Measurements from ENCODE around the gene TJAP1. TPM values are rescaled to one million over a fixed set of nuclear protein-coding genes. Genes with fewer than 3 reads are reported as not detected.

Gene TJAP1, protein sequence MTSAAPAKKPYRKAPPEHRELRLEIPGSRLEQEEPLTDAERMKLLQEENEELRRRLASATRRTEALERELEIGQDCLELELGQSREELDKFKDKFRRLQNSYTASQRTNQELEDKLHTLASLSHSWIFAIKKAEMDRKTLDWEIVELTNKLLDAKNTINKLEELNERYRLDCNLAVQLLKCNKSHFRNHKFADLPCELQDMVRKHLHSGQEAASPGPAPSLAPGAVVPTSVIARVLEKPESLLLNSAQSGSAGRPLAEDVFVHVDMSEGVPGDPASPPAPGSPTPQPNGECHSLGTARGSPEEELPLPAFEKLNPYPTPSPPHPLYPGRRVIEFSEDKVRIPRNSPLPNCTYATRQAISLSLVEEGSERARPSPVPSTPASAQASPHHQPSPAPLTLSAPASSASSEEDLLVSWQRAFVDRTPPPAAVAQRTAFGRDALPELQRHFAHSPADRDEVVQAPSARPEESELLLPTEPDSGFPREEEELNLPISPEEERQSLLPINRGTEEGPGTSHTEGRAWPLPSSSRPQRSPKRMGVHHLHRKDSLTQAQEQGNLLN
- total RNA-seq (10 to 100 TPM; 30.6 to 35.5 TPM), polyA plus RNA-seq (10 to 100 TPM in 1 of 2 donors, 1 to 10 TPM in 1; 6.3 to 38.7 TPM)
- long read RNA-seq, donor 1, partial matches to known transcripts = 17 of 35 reads
- long read RNA-seq, donor 1, other reads (novel, unspliced or antisense) = 17 of 35 reads
- long read RNA-seq, donor 2, partial matches to known transcripts = 0 of 14 reads
- long read RNA-seq, donor 2, other reads (novel, unspliced or antisense) = 14 of 14 reads

DNA sequence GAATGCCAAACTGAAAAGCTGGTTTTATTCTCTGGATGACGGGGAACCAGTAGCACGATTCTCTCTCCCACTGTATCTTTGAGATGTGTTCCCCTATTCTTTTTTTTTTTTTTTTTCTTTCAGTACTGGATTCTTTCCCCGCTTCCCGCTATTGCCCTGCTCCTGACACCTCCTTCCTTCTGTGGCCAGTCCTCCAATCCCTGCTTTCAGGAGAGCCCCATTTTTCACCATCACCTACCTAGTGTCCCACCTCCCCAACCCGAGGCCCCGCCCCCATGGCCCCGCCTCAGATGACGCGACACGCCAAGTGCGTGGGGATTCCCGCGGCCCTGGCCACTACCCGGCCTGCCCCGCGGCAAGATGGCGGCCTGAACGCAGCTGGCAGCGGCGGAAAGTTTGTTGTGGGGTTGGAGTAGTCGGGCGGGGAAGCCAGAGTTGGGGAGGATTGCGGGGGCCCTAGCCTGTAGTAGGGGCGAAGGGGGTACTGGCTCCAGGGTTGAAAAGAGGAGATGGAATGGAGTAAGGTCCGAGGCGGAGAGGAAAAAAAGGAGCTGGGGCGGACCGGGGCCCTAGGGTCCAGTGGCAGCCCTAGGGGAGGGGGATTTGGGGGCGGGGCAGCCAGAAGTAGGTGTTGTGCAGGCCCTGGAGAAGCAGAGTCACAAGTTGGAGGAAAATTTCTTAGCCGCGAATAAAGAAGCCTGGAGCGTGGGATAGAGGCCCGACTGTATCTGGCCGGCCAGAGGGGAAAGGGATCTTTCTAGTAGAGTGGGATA is at the start of gene TJAP1:
TJAP1 (plus strand) TSS at position 336 of the 773 bp plus-strand sequence. CDS start 21,432 bp downstream, outside the sequence.
- peak within 1 kb of the TSS in 1 of 2 donors; percentile 42 for H3K27ac ChIP-seq (ENCODE audit: low read depth in 1 of 2, low read length in 2 of 2)
- whole genome bisulfite sequencing, 2 donors = 1% methylated on average over 34 of the region's 34 CpGs
- intact Hi-C loops (cut with DNase I) = loop anchor here in 1 of 2 donors (2.0 kb wide), 1 partner anchor 15 kb away; no protein-coding TSS in a partner anchor
- no peaks in the 10 kb centered on the region for H3K27me3 ChIP-seq (ENCODE audit: control insufficient read depth in 1 of 2, insufficient read depth in 2 of 2, low read length in 1 of 2)
- peak; percentile 99 for ATAC-seq (ENCODE audit: low FRiP score)
- H3K9me3 ChIP-seq (ENCODE audit: control insufficient read depth, low read length) = no peaks in the 10 kb centered on the region
- H3K4me1 ChIP-seq (ENCODE audit: control insufficient read depth in 1 of 2, insufficient read depth in 2 of 2, low read length in 2 of 2) = peaks cover 0 to 5% of the 10 kb centered on the region in 2 donors
- H3K36me3 ChIP-seq (ENCODE audit: control insufficient read depth in 1 of 2, insufficient read depth in 2 of 2, low read length in 1 of 2) = no peaks in the 10 kb centered on the region
- peak; percentile 95 to 99 for DNase-seq
- peak within 1 kb of the TSS; percentile 72 to 92 for H3K4me3 ChIP-seq (ENCODE audit: low read length in 2 of 2)

DNA sequence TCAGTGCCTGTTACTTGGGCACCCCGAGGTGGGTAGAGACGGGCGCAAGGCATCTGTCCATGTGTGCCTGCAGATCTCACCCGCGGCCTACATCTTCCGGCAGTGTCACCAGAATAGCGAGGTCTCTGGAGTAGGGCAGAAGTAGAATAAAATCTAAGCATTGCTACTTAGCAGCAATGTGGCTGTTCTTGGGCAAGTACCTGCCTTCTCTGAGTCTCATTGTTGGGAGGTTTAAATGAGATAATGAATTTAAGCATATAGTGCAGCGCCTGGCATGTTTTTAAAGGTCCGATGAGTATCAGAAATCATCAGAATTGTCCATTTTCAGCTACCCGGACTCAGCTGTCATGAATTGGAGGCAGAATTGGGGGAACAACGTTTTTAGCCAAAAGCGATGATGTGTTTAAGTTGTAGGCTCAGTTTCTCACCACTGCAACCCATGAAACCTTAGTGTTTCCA is 49.2 kb upstream of the TJAP1 start:
- no peak for ATAC-seq (ENCODE audit: low FRiP score)

DNA sequence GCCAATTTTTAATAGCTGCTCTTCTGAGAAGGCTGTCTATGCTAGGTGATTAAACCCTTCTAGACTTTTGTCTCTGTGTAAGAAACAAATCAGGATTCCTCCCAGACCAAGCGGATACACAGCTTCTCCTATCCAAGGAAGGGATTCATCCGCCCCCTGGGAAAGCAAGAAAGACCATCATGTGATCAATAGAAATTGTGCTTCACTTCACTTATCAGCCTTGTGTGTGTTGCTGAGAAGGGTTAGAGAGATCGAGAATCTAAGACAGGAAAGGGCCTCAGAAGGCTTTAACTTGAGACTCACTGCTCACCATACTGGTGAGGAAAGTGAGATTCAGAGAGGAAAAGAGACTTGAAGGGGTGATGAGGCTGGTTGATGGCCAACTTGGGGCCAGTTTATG is 48.5 kb upstream of the TJAP1 start:
- intact Hi-C loops (cut with DNase I) = no loop called here
- Histone ChIP-seq H3K4me1 (ENCODE audit: control insufficient read depth in 1 of 2, insufficient read depth in 2 of 2, low read length in 2 of 2) (no peaks in the 10 kb centered on the region), H3K9me3 (ENCODE audit: control insufficient read depth, low read length) (no peaks in the 10 kb centered on the region), H3K36me3 (ENCODE audit: control insufficient read depth in 1 of 2, insufficient read depth in 2 of 2, low read length in 1 of 2) (no peaks in the 10 kb centered on the region), H3K27ac (ENCODE audit: low read depth in 1 of 2, low read length in 2 of 2) (no peak overlapping the region), H3K4me3 (ENCODE audit: low read length in 2 of 2) (peak overlapping the region in 1 of 2 donors; percentile 61), H3K27me3 (ENCODE audit: control insufficient read depth in 1 of 2, insufficient read depth in 2 of 2, low read length in 1 of 2) (no peaks in the 10 kb centered on the region)
- ATAC-seq (ENCODE audit: low FRiP score) = no peak
- WGBS, 2 donors = 93 to 96% methylated on average over 3 of the region's 3 CpGs
- peak in 1 of 2 donors; percentile 3 for DNase-seq

More for the DNA sequence above, 49.2 kb upstream of the TJAP1 start:
- H3K27me3 ChIP-seq (ENCODE audit: control insufficient read depth in 1 of 2, insufficient read depth in 2 of 2, low read length in 1 of 2) = no peaks in the 10 kb centered on the region
- no peak for DNase-seq
- 10 to 12% methylated on average over 12 of the region's 12 CpGs for WGBS, 2 donors
- peak overlapping the region; percentile 61 to 62 for H3K4me3 ChIP-seq (ENCODE audit: low read length in 2 of 2)
- H3K4me1 ChIP-seq (ENCODE audit: control insufficient read depth in 1 of 2, insufficient read depth in 2 of 2, low read length in 2 of 2) = no peaks in the 10 kb centered on the region
- H3K27ac ChIP-seq (ENCODE audit: low read depth in 1 of 2, low read length in 2 of 2) = peak overlapping the region in 1 of 2 donors; percentile 24
- intact Hi-C loops (cut with DNase I) = no loop called here
- H3K9me3 ChIP-seq (ENCODE audit: control insufficient read depth, low read length) = no peaks in the 10 kb centered on the region
- no peaks in the 10 kb centered on the region for H3K36me3 ChIP-seq (ENCODE audit: control insufficient read depth in 1 of 2, insufficient read depth in 2 of 2, low read length in 1 of 2)

DNA sequence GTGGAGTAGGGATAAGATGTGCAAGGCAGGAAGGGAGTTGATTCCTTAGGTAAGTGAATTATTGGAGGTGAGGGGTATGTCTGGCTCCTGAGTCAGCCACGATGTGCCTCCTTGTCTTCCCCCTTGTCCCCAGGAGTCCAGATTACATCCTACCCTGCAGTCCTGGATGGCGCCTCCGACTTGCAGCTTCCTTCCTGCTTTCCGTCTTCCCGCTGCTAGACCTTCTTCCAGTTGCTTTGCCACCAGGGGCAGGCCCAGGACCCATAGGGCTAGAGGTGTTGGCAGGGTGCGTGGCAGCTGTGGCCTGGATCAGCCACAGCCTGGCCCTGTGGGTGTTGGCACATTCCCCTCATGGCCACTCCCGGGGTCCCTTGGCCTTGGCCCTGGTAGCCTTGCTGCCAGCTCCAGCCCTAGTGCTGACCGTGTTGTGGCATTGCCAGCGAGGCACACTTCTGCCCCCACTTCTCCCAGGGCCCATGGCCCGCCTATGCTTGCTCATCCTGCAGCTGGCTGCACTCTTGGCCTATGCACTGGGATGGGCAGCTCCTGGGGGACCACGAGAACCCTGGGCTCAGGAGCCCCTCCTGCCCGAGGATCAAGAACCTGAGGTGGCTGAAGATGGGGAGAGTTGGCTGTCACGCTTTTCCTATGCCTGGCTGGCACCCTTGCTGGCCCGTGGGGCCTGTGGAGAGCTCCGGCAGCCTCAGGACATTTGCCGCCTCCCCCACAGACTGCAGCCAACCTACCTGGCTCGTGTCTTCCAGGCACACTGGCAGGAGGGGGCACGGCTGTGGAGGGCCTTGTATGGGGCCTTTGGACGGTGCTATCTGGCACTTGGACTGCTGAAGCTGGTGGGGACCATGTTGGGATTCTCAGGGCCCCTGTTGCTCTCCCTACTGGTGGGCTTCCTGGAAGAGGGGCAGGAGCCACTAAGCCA is 45.1 kb upstream of the TJAP1 start:
- Histone ChIP-seq H3K4me1 (ENCODE audit: control insufficient read depth in 1 of 2, insufficient read depth in 2 of 2, low read length in 2 of 2) (peaks cover 0 to 6% of the 10 kb centered on the region in 2 donors), H3K9me3 (ENCODE audit: control insufficient read depth, low read length) (no peaks in the 10 kb centered on the region), H3K27me3 (ENCODE audit: control insufficient read depth in 1 of 2, insufficient read depth in 2 of 2, low read length in 1 of 2) (no peaks in the 10 kb centered on the region), H3K27ac (ENCODE audit: low read depth in 1 of 2, low read length in 2 of 2) (no peak overlapping the region), H3K4me3 (ENCODE audit: low read length in 2 of 2) (no peak overlapping the region), H3K36me3 (ENCODE audit: control insufficient read depth in 1 of 2, insufficient read depth in 2 of 2, low read length in 1 of 2) (no peaks in the 10 kb centered on the region)
- intact Hi-C loops (cut with DNase I) = no loop called here
- WGBS, 2 donors = 90 to 91% methylated on average over 19 of the region's 19 CpGs
- no peak for ATAC-seq (ENCODE audit: low FRiP score)
- peak in 1 of 2 donors; percentile 57 for DNase-seq

DNA sequence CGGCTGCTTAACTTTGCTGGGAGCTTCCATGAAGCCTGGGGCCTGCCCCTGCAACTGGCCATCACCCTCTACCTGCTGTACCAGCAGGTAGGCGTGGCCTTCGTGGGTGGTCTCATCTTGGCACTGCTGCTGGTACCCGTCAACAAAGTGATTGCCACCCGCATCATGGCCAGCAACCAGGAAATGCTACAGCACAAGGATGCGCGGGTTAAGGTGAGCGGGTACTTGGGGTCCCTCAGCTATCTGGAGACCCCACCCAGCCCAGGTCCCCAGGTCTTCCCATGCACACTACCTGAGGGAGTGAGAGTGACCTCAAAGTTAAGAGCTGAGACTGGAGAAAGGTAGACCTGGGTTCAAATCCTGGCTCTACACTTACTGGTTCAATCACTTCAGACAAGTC is 44.2 kb upstream of the TJAP1 start:
- Histone ChIP-seq H3K27ac (ENCODE audit: low read depth in 1 of 2, low read length in 2 of 2) (no peak overlapping the region), H3K4me3 (ENCODE audit: low read length in 2 of 2) (no peak overlapping the region), H3K4me1 (ENCODE audit: control insufficient read depth in 1 of 2, insufficient read depth in 2 of 2, low read length in 2 of 2) (peaks cover 0 to 6% of the 10 kb centered on the region in 2 donors), H3K9me3 (ENCODE audit: control insufficient read depth, low read length) (no peaks in the 10 kb centered on the region), H3K36me3 (ENCODE audit: control insufficient read depth in 1 of 2, insufficient read depth in 2 of 2, low read length in 1 of 2) (no peaks in the 10 kb centered on the region), H3K27me3 (ENCODE audit: control insufficient read depth in 1 of 2, insufficient read depth in 2 of 2, low read length in 1 of 2) (no peaks in the 10 kb centered on the region)
- DNase-seq (peak in 1 of 2 donors; percentile 43), ATAC-seq (ENCODE audit: low FRiP score) (no peak)
- WGBS, 2 donors = 78 to 82% methylated on average over 8 of the region's 8 CpGs
- intact Hi-C loops (cut with DNase I) = no loop called here

DNA sequence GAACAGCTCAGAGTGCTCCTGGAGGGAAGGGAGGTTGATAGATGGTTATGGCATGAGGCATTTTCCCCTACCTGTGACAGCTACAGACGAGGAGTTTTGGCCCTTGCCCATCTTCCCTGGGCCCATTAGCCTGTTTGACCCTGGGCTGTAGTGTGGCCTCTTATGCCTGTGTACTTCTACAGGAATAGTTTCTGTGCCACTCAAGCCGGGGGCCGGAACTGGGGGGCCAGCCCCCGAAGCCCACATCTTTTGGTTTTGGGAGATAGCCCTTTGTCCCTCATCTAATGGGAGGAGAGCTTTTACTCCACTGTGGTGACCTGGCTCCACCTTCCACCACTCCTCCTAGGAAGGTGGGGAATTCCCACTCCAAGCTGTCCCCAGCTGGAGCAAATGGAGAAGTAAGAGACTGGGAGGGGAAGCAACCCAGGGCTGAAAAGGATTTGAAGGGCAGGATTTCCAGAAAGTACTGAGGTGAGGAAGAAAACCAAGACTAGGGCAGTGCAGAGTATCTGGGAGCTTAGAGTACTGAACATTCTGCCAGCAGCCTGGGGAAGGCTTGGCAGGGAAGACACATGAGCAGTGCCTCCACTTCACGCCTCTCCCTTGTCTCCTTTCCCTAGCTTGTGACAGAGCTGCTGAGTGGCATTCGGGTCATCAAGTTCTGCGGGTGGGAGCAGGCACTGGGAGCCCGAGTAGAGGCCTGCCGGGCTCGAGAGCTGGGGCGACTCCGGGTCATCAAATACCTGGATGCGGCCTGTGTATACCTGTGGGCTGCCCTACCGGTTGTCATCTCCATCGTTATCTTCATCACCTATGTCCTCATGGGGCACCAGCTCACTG is 43.1 kb upstream of the TJAP1 start:
- H3K9me3 ChIP-seq (ENCODE audit: control insufficient read depth, low read length) = no peaks in the 10 kb centered on the region
- H3K4me1 ChIP-seq (ENCODE audit: control insufficient read depth in 1 of 2, insufficient read depth in 2 of 2, low read length in 2 of 2) = peaks cover 0 to 6% of the 10 kb centered on the region in 2 donors
- DNase-seq (peak in 1 of 2 donors; percentile 49), ATAC-seq (ENCODE audit: low FRiP score) (no peak)
- no peak overlapping the region for H3K4me3 ChIP-seq (ENCODE audit: low read length in 2 of 2)
- H3K27ac ChIP-seq (ENCODE audit: low read depth in 1 of 2, low read length in 2 of 2) = no peak overlapping the region
- no peaks in the 10 kb centered on the region for H3K27me3 ChIP-seq (ENCODE audit: control insufficient read depth in 1 of 2, insufficient read depth in 2 of 2, low read length in 1 of 2)
- WGBS, 2 donors = 88 to 89% methylated on average over 15 of the region's 15 CpGs
- no peaks in the 10 kb centered on the region for H3K36me3 ChIP-seq (ENCODE audit: control insufficient read depth in 1 of 2, insufficient read depth in 2 of 2, low read length in 1 of 2)
- intact Hi-C loops (cut with DNase I) = no loop called here

DNA sequence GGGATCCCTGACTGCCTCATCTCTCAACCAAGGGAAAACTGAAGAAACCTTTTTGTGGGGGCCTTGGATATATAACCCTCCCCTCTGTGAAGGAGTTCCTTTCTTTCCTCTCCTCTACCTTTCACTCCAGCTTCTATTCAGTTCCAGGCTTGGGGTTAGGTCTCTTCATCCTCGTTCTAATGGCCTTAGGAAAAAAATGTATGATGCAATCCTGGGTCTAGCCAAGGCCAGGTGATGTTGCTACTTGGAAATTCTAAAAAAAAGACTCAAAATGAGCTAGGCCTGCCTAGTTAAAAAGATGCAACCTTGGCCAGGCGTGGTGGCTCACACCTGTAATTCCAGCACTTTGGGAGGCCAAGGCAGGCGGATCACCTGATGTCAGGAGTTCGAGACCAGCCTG is 42.4 kb upstream of the TJAP1 start:
- no peak for ATAC-seq (ENCODE audit: low FRiP score)
- Histone ChIP-seq H3K27ac (ENCODE audit: low read depth in 1 of 2, low read length in 2 of 2) (no peak overlapping the region), H3K27me3 (ENCODE audit: control insufficient read depth in 1 of 2, insufficient read depth in 2 of 2, low read length in 1 of 2) (no peaks in the 10 kb centered on the region), H3K4me3 (ENCODE audit: low read length in 2 of 2) (no peak overlapping the region), H3K36me3 (ENCODE audit: control insufficient read depth in 1 of 2, insufficient read depth in 2 of 2, low read length in 1 of 2) (no peaks in the 10 kb centered on the region), H3K9me3 (ENCODE audit: control insufficient read depth, low read length) (no peaks in the 10 kb centered on the region), H3K4me1 (ENCODE audit: control insufficient read depth in 1 of 2, insufficient read depth in 2 of 2, low read length in 2 of 2) (peaks cover 0 to 6% of the 10 kb centered on the region in 2 donors)
- 93 to 96% methylated on average over 4 of the region's 4 CpGs for WGBS, 2 donors
- intact Hi-C loops (cut with DNase I) = no loop called here
- DNase-seq = peak in 1 of 2 donors; percentile 12
